Occipital lobe (tissue), 2 donors: ENCODE measurements around the gene OR51E2. TPM values are rescaled to one million over a fixed set of nuclear protein-coding genes. Genes with fewer than 3 reads are reported as not detected.
"Not testable (repeated sequence)": the region's sequence is repeated elsewhere in the genome, so short reads cannot be mapped to it uniquely, and the experiment has no call there.

Source experiments
- DNase-seq: peaks from one replicate; lab custom pipeline; 2025; lab: John Stamatoyannopoulos, UW
- total RNA-seq: library from RNA; depleted of rRNA; stranded (reverse); fragments of >200 nt; gene quantifications from one replicate; pipeline ENCODE4 v1.2.3, GENCODE V29; 2014

Gene OR51E2
- not detected for total RNA-seq

GRCh38 chr11:4697585-4697984 is at the start of gene OR51E2:
OR51E2 (minus strand) TSS chr11:4697853; CDS start chr11:4682711, 15,142 bp downstream.
- DNase-seq, result no peak

GRCh38 chr11:4740735-4741134 is 43.1 kb upstream of the OR51E2 start:
- no peak for DNase-seq

- no peak for DNase-seq
Measured at GRCh38 chr11:4727171-4727570, 29.5 kb upstream of the OR51E2 start.

- not testable (repeated sequence) for DNase-seq
Measured at GRCh38 chr11:4722616-4723534, 25.2 kb upstream of the OR51E2 start.

GRCh38 chr11:4714300-4714699 is 16.6 kb upstream of the OR51E2 start:
- no peak for DNase-seq

GRCh38 chr11:4713241-4713640 is 15.6 kb upstream of the OR51E2 start:
- DNase-seq, result peak; percentile 13

- no peak for DNase-seq
Measured at GRCh38 chr11:4704790-4705334, 7.2 kb upstream of the OR51E2 start.

- DNase-seq, result no peak
Measured at GRCh38 chr11:4704054-4704789, 6.6 kb upstream of the OR51E2 start, which contains the start of gene MMP26. MMP26 (plus strand) TSS chr11:4704784.

- DNase-seq, result no peak
Measured at GRCh38 chr11:4700436-4700820, 2.8 kb upstream of the OR51E2 start.

- DNase-seq, result no peak
Measured at GRCh38 chr11:4699697-4700435, 2.2 kb upstream of the OR51E2 start.

- no peak for DNase-seq
Measured at GRCh38 chr11:4695442-4695841, 2.2 kb downstream of the OR51E2 start.

- no peak for DNase-seq
Measured at GRCh38 chr11:4684631-4685285, 12.9 kb downstream of the OR51E2 start.

- DNase-seq, result no peak
Measured at GRCh38 chr11:4682623-4683419, 14.8 kb downstream of the OR51E2 start.

GRCh38 chr11:4680341-4680740 is 17.3 kb downstream of the OR51E2 start:
- DNase-seq, result no peak

GRCh38 chr11:4677948-4678347 is 19.7 kb downstream of the OR51E2 start:
- no peak for DNase-seq

GRCh38 chr11:4673781-4674180 is 23.9 kb downstream of the OR51E2 start:
- DNase-seq, result no peak

- DNase-seq, result no peak
Measured at GRCh38 chr11:4672470-4672869, 25.2 kb downstream of the OR51E2 start.

GRCh38 chr11:4671741-4672140 is 25.9 kb downstream of the OR51E2 start:
- DNase-seq, result no peak

- DNase-seq, result no peak
Measured at GRCh38 chr11:4665424-4665823, 32.2 kb downstream of the OR51E2 start.

GRCh38 chr11:4664786-4665185 is 32.9 kb downstream of the OR51E2 start:
- DNase-seq, result no peak
